HEK293 (cell line): ENCODE results near the gene LUC7L.

Source experiments
- CTCF ChIP-seq: fragments of 450-650 bp; formaldehyde crosslinking; IDR thresholded peaks from 2 replicates; pipeline ENCODE4 v1.5.1; 2016; ENCODE audit warnings: missing biosample characterization, missing genetic modification characterization
- OSR2 ChIP-seq: fragments of 450-650 bp; formaldehyde crosslinking; IDR thresholded peaks from 2 replicates; pipeline ENCODE4 v1.5.1; 2016; ENCODE audit warnings: missing biosample characterization, missing genetic modification characterization
- PBX3 ChIP-seq: sonication (generic); formaldehyde crosslinking; IDR thresholded peaks from 2 replicates; pipeline ENCODE4 v1.8.1; 2022; ENCODE audit warnings: mild to moderate bottlenecking, moderate library complexity, missing genetic modification reagents
- ZNF157 ChIP-seq: fragments of 450-650 bp; formaldehyde crosslinking; IDR thresholded peaks from 2 replicates; pipeline ENCODE4 v1.5.1; 2016; ENCODE audit warnings: missing biosample characterization, missing genetic modification characterization
- ZNF274 ChIP-seq, 2 experiments: fragments of 200-500 bp in 1 of 2; fragments of 450-650 bp in 1 of 2; sonication (Bioruptor generic) in 1 of 2; formaldehyde crosslinking in 1 of 2; IDR thresholded peaks; 2 replicates each; pipeline versions ENCODE4 v1.5.1 to v1.6.1; 2014 to 2016; ENCODE audit warnings: borderline replicate concordance in 1 of 2, inconsistent platforms in 1 of 2, low read length in 1 of 2, missing biosample characterization in 1 of 2, missing genetic modification characterization in 1 of 2
- ZNF350 ChIP-seq: fragments of 450-650 bp; formaldehyde crosslinking; IDR thresholded peaks from 2 replicates; pipeline ENCODE4 v1.5.0; 2017; ENCODE audit warnings: missing biosample characterization, mild to moderate bottlenecking, missing genetic modification characterization
- ZNF398 ChIP-seq: fragments of 450-650 bp; formaldehyde crosslinking; IDR thresholded peaks from 2 replicates; pipeline ENCODE4 v1.5.1; 2017; ENCODE audit warnings: missing biosample characterization, missing genetic modification characterization
- ZNF623 ChIP-seq: fragments of 450-650 bp; formaldehyde crosslinking; IDR thresholded peaks from 2 replicates; pipeline ENCODE4 v1.5.1; 2016; ENCODE audit warnings: missing biosample characterization, missing genetic modification characterization
- ZNF645 ChIP-seq: fragments of 450-650 bp; formaldehyde crosslinking; IDR thresholded peaks from 2 replicates; pipeline ENCODE4; 2016; ENCODE audit warnings: missing biosample characterization, missing genetic modification characterization
- ZNF707 ChIP-seq: fragments of 450-650 bp; formaldehyde crosslinking; IDR thresholded peaks from 2 replicates; pipeline ENCODE4 v1.5.1; 2016; ENCODE audit warnings: missing biosample characterization, missing genetic modification characterization

DNA sequence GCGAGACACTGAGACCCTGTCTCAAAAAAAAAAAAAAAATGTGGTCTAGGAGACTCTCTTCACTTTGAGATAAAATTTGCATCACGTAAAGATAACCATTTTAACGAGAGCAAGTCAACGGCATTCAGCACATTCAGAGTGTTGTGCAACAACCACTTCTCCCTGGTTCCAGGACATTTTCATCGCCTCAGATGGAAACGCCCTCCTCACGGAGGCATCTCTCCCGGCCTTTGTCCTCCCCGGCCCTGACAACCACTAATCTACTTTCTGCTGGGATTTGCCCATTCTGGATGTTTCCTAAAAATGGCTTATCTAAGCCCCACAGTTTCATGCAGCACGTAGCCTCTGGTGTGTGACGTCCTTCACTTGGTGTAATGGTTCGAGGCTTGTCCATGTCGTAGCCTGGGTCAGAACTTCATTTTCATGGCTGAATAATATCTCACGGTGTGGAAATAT lies 84.4 kb downstream of the LUC7L start:
- no peak for TF ChIP-seq CTCF (tag by site-specific recombination)
- TF ChIP-seq ZNF623 (tag by site-specific recombination): no peak
- no peak for TF ChIP-seq ZNF274 (IDR thresholded peaks at IDR 0.05; ENCODE audit: low read length)
- no peak for TF ChIP-seq ZNF274 (tag by site-specific recombination; IDR thresholded peaks at IDR 0.05; ENCODE audit: borderline replicate concordance)
- TF ChIP-seq OSR2 (tag by site-specific recombination): no peak
- TF ChIP-seq ZNF645 (tag by site-specific recombination): no peak
- TF ChIP-seq ZNF707 (tag by site-specific recombination): no peak
- TF ChIP-seq ZNF350: no peak
- TF ChIP-seq ZNF398 (tag by site-specific recombination): no peak
- no peak for TF ChIP-seq PBX3 (CRISPR knock-in tag)
- no peak for TF ChIP-seq ZNF157 (tag by site-specific recombination)
